Thyroid gland (tissue), 4 donors: ENCODE measurements around the gene OTOGL.

Source experiments
- CTCF ChIP-seq, 6 experiments: fragments of 200-600 bp in 3 of 6; fragments of 450-650 bp in 3 of 6; sonication (generic) in 3 of 6; IDR thresholded peaks; one replicate each; pipeline ENCODE4 v1.5.1; 2016 to 2019; ENCODE audit warnings: antibody characterized with exemption in 6 of 6, mild to moderate bottlenecking in 2 of 6, inconsistent platforms in 1 of 6, moderate library complexity in 1 of 6
- POLR2A ChIP-seq, 2 donors: fragments of 450-650 bp; IDR thresholded peaks; one replicate each; pipeline ENCODE4 v1.6.1; 2017; ENCODE audit warnings: antibody characterized with exemption in 2 of 2, mild to moderate bottlenecking in 2 of 2, moderate library complexity in 1 of 2

- TF ChIP-seq POLR2A (IDR thresholded peaks at IDR 0.05) (no peak), CTCF (IDR thresholded peaks at IDR 0.05) (no peak)
Observed at GRCh38 chr12:80173083-80173864, 73.9 kb downstream of the OTOGL start.
